GM23338 (cell line): ENCODE measurements around the gene ECD.

Experiments
- CREB1 ChIP-seq: fragments of 250-450 bp; sonication (Bioruptor Pico); IDR thresholded peaks from 2 replicates; pipeline ENCODE4 v1.5.0; 2020; ENCODE audit warnings: low read depth, mild to moderate bottlenecking, moderate library complexity
- CTCF ChIP-seq, 2 experiments: fragments of 200-600 bp in 1 of 2; sonication (generic) in 1 of 2; conservative IDR thresholded peaks; 2 replicates each; pipeline versions ENCODE4 v1.5.1 to v1.6.1; 2016 to 2017; ENCODE audit warnings: antibody characterized with exemption in 2 of 2, low read depth in 2 of 2, mild to moderate bottlenecking in 2 of 2, moderate library complexity in 1 of 2
- ETS1 ChIP-seq: IDR thresholded peaks from 2 replicates; pipeline ENCODE4 v1.6.1; 2016; ENCODE audit warnings: antibody characterized with exemption
- EZH2 ChIP-seq: fragments of 200-600 bp; sonication (generic); IDR thresholded peaks from one replicate; pipeline ENCODE4 v1.8.0; 2017; ENCODE audit warnings: antibody characterized with exemption, mild to moderate bottlenecking, low read depth; ENCODE audit not compliant: unreplicated experiment
- EZH2phosphoT487 ChIP-seq: fragments of 200-600 bp; sonication (generic); IDR thresholded peaks from one replicate; pipeline ENCODE4 v1.8.1; 2018; ENCODE audit warnings: antibody characterized with exemption; ENCODE audit not compliant: unreplicated experiment
- JUNB ChIP-seq: IDR thresholded peaks from one replicate; pipeline ENCODE4 v1.6.1; 2016; ENCODE audit warnings: antibody characterized with exemption; ENCODE audit not compliant: unreplicated experiment
- POLR2AphosphoS5 ChIP-seq: IDR thresholded peaks from 2 replicates; pipeline ENCODE4 v1.6.1; 2016; ENCODE audit warnings: antibody characterized with exemption, low read depth
- REST ChIP-seq: IDR thresholded peaks from one replicate; pipeline ENCODE4 v1.6.1; 2018; ENCODE audit warnings: antibody characterized with exemption; ENCODE audit not compliant: unreplicated experiment

- no peak for TF ChIP-seq CTCF (conservative IDR thresholded peaks at IDR 0.05; ENCODE audit: low read depth in 2 of 2)
- TF ChIP-seq EZH2, result no peak
- no peak for TF ChIP-seq REST
- TF ChIP-seq ETS1, result no peak
- TF ChIP-seq EZH2phosphoT487, result no peak
- TF ChIP-seq POLR2AphosphoS5, result no peak
- TF ChIP-seq JUNB, result no peak
- TF ChIP-seq CREB1 (CRISPR knock-in tag), result no peak
Observed at GRCh38 chr10:73152009-73152408, 15.8 kb downstream of the ECD start.
